ENCODE results near the gene HIGD2B. TPM values are rescaled to one million over a fixed set of nuclear protein-coding genes. Genes with fewer than 3 reads are reported as not detected.

HIGD2B gene
- total and polyA plus RNA-seq, 2 of the 13 experiments (the other 11 are each of a cell fraction or from before 2014, with no cell fraction given) = not detected

GRCh38 chr15:72685301-72685924, 569 bp downstream of the HIGD2B start:
- intact Hi-C loops (cut with micrococcal nuclease; ENCODE audit: unreplicated experiment) = loop anchor here (5.0 kb wide), 1 partner anchor 83 kb away; no protein-coding TSS in a partner anchor
- Histone ChIP-seq H3K9ac (ENCODE audit: insufficient read depth, low read depth, low read length) (peak overlapping the region; percentile 83), H3K9me3 (ENCODE audit: low read length) (no peaks in the 10 kb centered on the region), H3K36me3 (replicated peaks in 1 of 2; ENCODE audit: control insufficient read depth in 1 of 2, insufficient read depth in 2 of 2, low read length in 2 of 2) (no peaks in the 10 kb centered on the region), H3K4me3 (replicated peaks in 1 of 3; ENCODE audit: insufficient read depth in 1 of 3, low read depth in 2 of 3, low read length in 3 of 3) (peak overlapping the region; percentile 68 to 98 (median 90)), H3K79me2 (ENCODE audit: insufficient read depth, low read length) (peaks cover 2% of the 10 kb centered on the region), H2AFZ (ENCODE audit: low read length) (peak overlapping the region; percentile 97), H3K27me3 (ENCODE audit: control insufficient read depth in 1 of 2, insufficient read depth in 2 of 2, low read length in 2 of 2) (no peaks in the 10 kb centered on the region; a peak in 2 of 5 replicates), H3K4me1 (ENCODE audit: insufficient read depth, low read length) (peaks cover 11% of the 10 kb centered on the region; the same call in 1 of the 2 replicates), H3K27ac (ENCODE audit: extremely low read length, insufficient read depth, low read length) (peak overlapping the region; percentile 91), H4K20me1 (ENCODE audit: insufficient read depth, low read length) (no peaks in the 10 kb centered on the region), H3K4me2 (ENCODE audit: low read depth, low read length) (peak overlapping the region; percentile 89)
- ChIA-PET POLR2A (interaction anchor here (0.9 to 1.6 kb wide), 6 partner anchors 11 to 454 kb away, joined by 3 to 6 read pairs (median 4); partner anchors contain the start of genes HEXA and PKM), CTCF (ENCODE audit: low intra/inter-chr PET ratio, low total read pairs) (no interaction called here)
- in situ Hi-C loops (cut with HindIII; ENCODE audit: extremely low pct_ligation_motif_present, low pct_unique_long_range_greater_than_20kb) = loop anchor here (10.0 kb wide), 1 partner anchor 81 kb away; no protein-coding TSS in a partner anchor
- WGBS (ENCODE audit: low lambda C conversion rate) = under 1% methylated on average over 20 of the region's 23 CpGs
- FAIRE-seq (no peak), DNase-seq (ENCODE audit: low spot score) (peak; percentile 25), ATAC-seq (peak; percentile 16)
- TF ChIP-seq ATF7-NPFF (CRISPR knock-in tag; IDR thresholded peaks at IDR 0.05; ENCODE audit: low read depth) (0 out of 2 replicates have a peak, but pooled peaks have one; percentile 1), SOX5 (CRISPR knock-in tag; IDR thresholded peaks at IDR 0.05; ENCODE audit: borderline replicate concordance) (no peak), HINFP (CRISPR knock-in tag; IDR thresholded peaks at IDR 0.05; ENCODE audit: low read depth) (peak; percentile 1; the same call in 1 of the 2 replicates), ZNF766 (CRISPR knock-in tag; IDR thresholded peaks at IDR 0.05; ENCODE audit: borderline replicate concordance) (0 out of 2 replicates have a peak, but pooled peaks have one; percentile 9), TGIF2 (CRISPR knock-in tag; IDR thresholded peaks at IDR 0.05) (no peak), ZNF558 (CRISPR knock-in tag; IDR thresholded peaks at IDR 0.05; ENCODE audit: borderline replicate concordance) (no peak), TOPORS (CRISPR knock-in tag; IDR thresholded peaks at IDR 0.05) (no peak), DPF2 (CRISPR knock-in tag; IDR thresholded peaks at IDR 0.05; ENCODE audit: borderline replicate concordance, low read depth) (no peak), ZNF775 (CRISPR knock-in tag; IDR thresholded peaks at IDR 0.05; ENCODE audit: borderline replicate concordance) (0 out of 2 replicates have a peak, but pooled peaks have one; percentile 7)
- BruUV-seq (replicated peaks) = TSS peak; percentile 99
